ES-I3 (cell line): ENCODE measurements around the gene SNX24.
"Not testable (repeated sequence)": the region's sequence is repeated elsewhere in the genome, so short reads cannot be mapped to it uniquely, and the experiment has no call there.

ENCODE experiments used
- H3K36me3 ChIP-seq: 2 replicates; pipeline ENCODE4 v1.6.1; 2013; ENCODE audit warnings: mild to moderate bottlenecking, low read length, control low read depth, moderate library complexity; ENCODE audit not compliant: insufficient read depth
- H3K4me1 ChIP-seq: 2 replicates; pipeline ENCODE4 v1.6.1; 2013; ENCODE audit warnings: mild to moderate bottlenecking, control low read depth, low read length; ENCODE audit not compliant: insufficient read depth
- H3K9ac ChIP-seq: 2 replicates; pipeline ENCODE4 v1.6.1; 2013; ENCODE audit warnings: low read depth, mild to moderate bottlenecking, low read length, moderate library complexity
- H3K9me3 ChIP-seq: 2 replicates; pipeline ENCODE4 v1.6.1; 2013; ENCODE audit warnings: mild to moderate bottlenecking, low read length, moderate library complexity; ENCODE audit not compliant: control insufficient read depth, insufficient read depth

The SNX24 gene

DNA sequence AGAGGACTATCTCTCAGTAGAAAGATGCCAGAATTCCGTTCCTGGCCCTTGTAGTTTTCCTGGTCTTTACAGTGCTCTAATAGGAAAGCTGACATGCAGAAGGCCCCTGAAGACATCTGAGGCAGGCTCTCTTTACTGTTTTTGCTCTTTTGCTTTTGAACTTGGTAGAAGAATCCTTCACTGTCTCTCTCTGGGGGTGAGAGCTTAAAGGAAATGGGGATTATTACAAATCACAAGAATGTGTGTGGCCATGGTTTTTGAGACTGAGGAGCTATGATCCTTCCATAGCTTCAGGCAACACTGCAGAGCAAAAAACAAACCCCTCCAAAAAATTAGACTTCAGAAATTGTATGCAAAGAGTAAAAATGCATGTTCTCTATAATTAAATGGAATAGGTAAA is 102.0 kb downstream of the SNX24 start:
- no peak overlapping the region for H3K9ac ChIP-seq
- no peaks in the 10 kb centered on the region for H3K36me3 ChIP-seq
- no peaks in the 10 kb centered on the region; the same call in 1 of the 2 replicates for H3K4me1 ChIP-seq
- no peaks in the 10 kb centered on the region for H3K9me3 ChIP-seq

DNA sequence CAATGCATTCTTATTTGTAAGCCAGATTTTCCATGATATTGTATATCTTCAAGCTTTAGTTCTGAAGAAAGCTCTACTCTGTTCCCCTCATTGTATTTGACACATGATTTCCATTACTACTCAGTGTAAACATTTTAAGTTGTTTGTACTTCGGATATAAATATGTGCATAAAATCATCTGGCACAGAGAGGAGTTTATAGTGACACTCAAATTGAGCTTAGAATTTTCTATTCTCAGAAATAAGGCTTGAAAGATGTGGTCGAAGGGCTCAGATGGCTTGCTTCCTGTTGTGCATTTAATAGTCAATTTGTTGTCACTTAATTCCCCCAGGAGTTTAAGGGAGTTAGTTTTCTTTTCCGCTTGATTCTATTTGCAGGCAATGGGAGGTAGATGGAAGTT is 102.4 kb downstream of the SNX24 start:
- Histone ChIP-seq H3K9ac (no peak overlapping the region), H3K4me1 (no peaks in the 10 kb centered on the region; the same call in 1 of the 2 replicates), H3K36me3 (no peaks in the 10 kb centered on the region), H3K9me3 (no peaks in the 10 kb centered on the region)

DNA sequence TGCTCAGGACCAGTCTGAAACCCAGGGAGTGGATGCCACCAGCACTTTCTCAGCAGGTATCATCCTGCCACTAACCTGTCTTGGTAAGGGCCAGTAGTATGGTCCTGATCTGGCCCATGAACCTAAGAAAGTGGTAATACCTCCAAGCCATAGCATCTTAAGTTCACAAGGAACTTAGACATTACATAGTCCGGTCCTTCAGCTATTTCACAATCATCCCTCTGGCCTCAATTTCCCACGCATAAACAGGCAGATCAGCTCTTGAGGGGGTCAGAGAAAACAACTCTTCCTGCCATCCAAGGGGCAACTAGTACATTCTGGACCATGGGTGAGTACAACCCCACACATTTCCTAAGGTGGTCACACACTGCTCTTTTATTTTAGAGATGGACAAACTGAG is 102.9 kb downstream of the SNX24 start:
- H3K9me3 ChIP-seq, result no peaks in the 10 kb centered on the region
- H3K9ac ChIP-seq, result no peak overlapping the region
- H3K4me1 ChIP-seq, result no peaks in the 10 kb centered on the region
- no peaks in the 10 kb centered on the region for H3K36me3 ChIP-seq

DNA sequence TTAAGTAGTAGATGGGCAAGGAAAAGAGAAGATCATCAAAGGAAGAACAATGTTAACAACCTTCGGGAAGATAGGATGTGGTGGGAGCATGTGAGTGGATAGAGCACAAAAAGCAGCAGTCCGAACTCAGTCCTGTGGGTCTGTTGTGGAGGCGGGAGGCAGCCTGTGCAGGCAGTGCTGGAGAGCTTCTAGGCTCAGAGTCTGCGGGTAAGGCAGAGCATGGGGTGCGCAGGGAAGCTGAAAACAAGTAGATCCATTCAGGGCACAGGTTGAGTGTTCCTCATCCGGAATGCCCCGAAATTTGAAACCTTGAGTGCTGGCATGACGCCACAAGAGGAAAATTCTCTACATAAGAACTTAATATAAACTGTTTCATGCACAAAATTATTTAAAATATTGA is 106.2 kb downstream of the SNX24 start:
- no peaks in the 10 kb centered on the region for H3K4me1 ChIP-seq
- no peaks in the 10 kb centered on the region for H3K36me3 ChIP-seq
- H3K9ac ChIP-seq, result no peak overlapping the region
- no peaks in the 10 kb centered on the region for H3K9me3 ChIP-seq

DNA sequence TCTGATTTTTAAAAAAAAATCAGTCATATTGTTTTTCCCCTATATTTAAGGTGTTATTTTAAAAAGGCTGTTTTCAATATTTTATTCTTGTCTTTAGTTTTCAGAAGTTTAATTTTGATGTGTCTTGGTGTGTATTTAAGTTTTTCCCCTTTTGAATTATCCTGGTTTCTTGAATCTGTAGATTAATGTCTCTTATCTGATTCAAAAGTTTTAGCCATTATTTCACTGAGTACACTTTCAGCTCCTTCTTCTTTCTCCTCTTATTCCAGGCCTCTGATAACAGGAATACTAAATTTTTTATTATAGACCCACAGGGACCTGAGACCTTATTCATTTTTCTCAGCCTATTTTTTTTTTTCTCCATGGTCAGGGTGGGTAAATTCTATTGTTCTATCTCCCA is 109.3 kb downstream of the SNX24 start:
- Histone ChIP-seq H3K4me1 (peaks cover 4% of the 10 kb centered on the region; the same call in 1 of the 2 replicates), H3K36me3 (no peaks in the 10 kb centered on the region), H3K9me3 (no peaks in the 10 kb centered on the region), H3K9ac (no peak overlapping the region)

DNA sequence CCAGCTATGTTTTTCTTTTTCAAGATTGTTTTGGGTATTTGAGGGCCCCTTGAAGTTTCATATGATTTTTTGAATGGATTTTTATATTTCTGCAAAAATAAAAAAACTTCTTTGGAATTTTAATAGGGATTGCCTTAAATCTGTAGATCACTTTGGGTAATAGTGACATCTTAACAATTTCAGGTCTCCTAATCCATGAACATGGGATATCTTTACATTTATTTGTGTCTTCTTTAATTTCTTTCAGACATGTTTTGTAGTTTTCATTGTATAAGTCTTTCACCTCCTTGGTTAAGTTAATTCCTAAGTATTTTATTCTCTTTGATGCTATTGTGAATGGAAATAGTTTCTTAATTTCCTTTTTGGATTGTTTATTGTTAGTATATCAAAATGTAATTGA is 112.0 kb downstream of the SNX24 start:
- H3K4me1 ChIP-seq, result peaks cover 10% of the 10 kb centered on the region; the same call in 1 of the 2 replicates
- H3K36me3 ChIP-seq, result no peaks in the 10 kb centered on the region
- no peak overlapping the region for H3K9ac ChIP-seq
- H3K9me3 ChIP-seq, result no peaks in the 10 kb centered on the region

DNA sequence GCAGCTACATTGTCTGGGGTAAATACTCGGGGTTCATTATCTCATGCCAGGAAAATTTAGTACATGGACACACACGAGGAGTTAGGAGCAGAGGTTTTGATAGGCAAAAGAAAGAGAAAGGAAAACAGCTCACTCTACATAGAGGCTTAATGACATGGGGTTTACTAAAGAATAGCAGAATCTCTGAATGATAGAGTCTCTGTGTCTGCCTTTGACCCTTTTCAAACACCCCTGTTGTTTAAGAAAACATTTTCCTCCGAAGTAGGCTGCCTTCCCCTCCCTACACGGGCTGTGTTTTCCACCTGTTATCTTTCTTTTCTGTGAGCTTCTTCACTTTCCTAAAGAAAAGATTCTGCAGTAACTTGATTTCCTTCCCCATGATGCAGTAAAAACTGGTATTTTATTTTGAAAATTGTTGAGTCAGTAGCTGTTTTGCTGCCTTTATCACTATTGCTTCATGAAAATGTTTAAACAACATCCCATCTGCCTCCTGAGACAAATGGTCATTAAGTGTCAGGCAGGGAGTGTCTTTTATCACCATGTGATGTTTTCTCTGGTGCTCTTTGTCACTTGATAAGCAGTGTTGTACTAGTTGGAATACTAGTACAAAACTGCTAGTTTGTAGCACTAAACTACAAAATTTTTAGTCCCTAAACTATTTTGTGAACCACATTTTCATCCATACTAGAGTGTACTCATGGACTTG is 114.5 kb downstream of the SNX24 start:
- Histone ChIP-seq H3K9ac (no peak overlapping the region), H3K9me3 (no peaks in the 10 kb centered on the region)

DNA sequence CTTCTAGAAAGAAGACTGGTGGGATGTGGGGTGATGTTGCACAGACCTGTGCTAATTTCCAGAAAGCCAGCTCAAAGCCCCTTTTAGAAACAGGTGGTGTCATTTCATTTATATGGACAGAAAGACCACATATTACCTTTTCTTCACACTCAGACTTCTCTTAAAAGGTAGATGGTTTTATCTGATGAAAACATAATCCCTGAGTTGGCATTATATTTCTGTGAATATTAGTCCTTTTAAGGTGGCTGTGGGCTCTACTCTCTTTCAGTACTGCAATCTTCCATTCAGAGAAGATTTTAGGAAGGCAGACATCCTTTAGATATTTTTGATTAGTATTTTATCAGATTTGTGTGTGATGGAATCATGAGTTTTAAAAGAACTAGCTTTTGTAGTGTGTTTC is 117.9 kb downstream of the SNX24 start:
- Histone ChIP-seq H3K4me1 (peaks cover 10% of the 10 kb centered on the region; the same call in 1 of the 2 replicates), H3K9me3 (no peaks in the 10 kb centered on the region), H3K36me3 (no peaks in the 10 kb centered on the region), H3K9ac (no peak overlapping the region)

More for the DNA sequence above, 114.5 kb downstream of the SNX24 start:
- no peaks in the 10 kb centered on the region for H3K36me3 ChIP-seq
- H3K4me1 ChIP-seq, result peaks cover 10% of the 10 kb centered on the region; the same call in 1 of the 2 replicates

DNA sequence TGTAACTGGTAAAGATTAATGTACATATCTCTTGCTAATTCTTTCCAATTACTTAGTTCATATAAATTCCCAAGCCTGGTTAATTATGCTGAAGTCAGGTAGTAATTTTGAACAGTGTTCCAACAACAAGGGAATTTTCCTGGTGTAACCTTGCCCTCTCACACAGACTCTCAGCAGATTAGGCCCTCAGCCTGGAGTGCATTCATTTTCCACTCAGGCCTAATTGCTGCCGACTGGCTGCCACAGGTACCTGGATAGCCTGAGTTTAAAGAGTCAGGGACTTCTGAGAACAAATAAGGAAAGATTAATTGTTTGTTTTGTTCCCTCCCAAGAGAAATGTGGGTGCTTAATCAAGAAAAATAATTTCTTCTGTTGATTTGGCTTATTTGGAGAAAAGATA is 119.7 kb downstream of the SNX24 start:
- Histone ChIP-seq H3K9me3 (no peaks in the 10 kb centered on the region), H3K36me3 (no peaks in the 10 kb centered on the region), H3K9ac (no peak overlapping the region), H3K4me1 (peaks cover 2% of the 10 kb centered on the region; the same call in 1 of the 2 replicates)

DNA sequence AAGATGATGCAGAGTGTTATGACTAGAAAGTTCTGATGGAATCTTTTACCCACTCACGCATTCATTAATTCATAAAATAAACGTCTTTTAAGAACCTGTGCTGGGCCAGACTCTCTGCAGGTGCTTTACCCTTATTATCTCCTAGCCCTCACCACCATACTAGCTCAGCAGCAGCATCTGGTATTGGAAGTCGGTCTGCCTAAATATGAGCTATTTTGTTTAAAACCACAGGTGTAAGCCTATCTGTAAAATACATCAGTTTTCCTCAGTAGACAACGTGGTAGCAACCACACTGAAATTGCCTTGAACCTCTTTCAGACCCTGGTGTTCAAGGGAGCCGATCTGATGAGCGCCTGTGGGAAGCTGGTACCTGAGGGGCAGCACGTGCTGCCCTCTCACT is 121.7 kb downstream of the SNX24 start:
- no peaks in the 10 kb centered on the region for H3K4me1 ChIP-seq
- no peaks in the 10 kb centered on the region for H3K36me3 ChIP-seq
- H3K9me3 ChIP-seq, result no peaks in the 10 kb centered on the region
- no peak overlapping the region for H3K9ac ChIP-seq

DNA sequence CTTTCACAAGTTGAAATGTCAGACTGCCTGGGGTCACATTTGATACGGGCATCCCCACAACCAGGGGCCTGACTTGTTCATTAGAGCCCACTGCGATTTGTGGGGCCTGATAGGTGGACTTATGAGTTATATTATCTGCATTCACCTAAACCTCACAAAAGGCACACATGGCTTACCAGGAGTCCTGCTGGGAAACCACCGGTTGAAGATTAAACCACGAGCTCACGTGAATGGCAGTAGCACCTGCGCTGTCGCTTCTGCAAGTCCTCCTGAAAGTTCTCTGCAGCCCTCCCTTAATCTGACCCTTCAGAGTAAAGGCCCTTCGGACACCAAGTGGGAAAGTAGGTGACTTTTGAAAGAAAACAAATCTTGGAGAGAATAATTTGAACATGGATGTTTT is 122.2 kb downstream of the SNX24 start:
- Histone ChIP-seq H3K9ac (no peak overlapping the region), H3K9me3 (no peaks in the 10 kb centered on the region), H3K4me1 (no peaks in the 10 kb centered on the region), H3K36me3 (no peaks in the 10 kb centered on the region)

DNA sequence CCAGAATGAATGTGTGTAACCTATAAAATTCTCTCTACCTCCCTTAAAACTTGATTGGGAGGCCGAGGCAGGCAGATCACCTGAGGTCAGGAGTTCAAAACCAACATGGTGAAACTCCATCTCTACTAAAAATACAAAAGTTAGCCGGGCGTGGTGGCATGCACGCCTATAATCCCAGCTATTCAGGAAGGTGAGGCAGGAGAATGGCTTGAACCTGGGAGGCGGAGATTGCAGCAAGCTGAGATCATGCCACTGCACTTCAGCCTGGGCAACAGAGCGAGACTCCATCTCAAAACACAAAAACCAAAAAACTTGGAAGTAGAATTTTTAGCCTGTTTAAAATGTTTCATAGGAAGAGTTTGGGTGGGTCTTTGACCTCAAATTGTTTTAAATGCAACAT is 122.6 kb downstream of the SNX24 start:
- not testable (repeated sequence) for H3K36me3 ChIP-seq, H3K9me3 ChIP-seq, H3K9ac ChIP-seq, H3K4me1 ChIP-seq

DNA sequence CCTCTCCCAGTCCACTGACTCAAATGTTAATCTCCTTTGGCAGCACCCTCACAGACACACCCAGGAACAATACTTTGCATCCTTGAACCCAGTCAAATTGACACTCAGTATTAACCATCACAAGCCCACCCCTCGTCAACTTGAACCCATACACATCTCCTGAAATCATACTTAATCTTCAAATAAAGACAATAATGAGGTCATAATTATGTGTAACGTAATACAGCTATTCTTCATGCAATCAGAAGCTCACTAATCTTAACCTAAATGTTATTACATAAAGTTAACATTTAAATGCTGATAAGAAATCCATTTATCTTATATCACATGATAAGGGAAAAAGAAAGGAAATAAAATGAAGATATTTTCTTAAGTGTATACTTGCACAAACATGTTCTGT is 125.9 kb downstream of the SNX24 start:
- Histone ChIP-seq H3K9me3 (no peaks in the 10 kb centered on the region), H3K36me3 (no peaks in the 10 kb centered on the region), H3K9ac (no peak overlapping the region), H3K4me1 (no peaks in the 10 kb centered on the region)

DNA sequence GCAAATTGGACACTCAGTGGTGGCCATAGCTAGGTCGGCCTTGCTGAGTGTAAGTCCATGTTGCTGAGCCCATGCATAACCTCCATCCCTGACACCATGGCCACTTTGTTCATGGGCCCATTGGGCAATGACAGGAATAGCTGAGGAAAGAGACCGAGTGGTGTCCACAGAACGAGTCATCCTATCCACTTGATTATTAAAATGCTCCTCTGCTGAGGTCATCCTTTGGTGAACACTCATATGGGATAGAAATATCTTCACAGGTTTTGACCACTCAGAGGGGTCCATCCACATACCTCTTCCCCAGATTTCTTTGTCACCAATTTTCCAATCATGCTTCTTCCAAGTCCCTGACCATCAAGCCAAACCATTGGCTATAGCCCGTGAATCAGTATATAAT is 127.5 kb downstream of the SNX24 start:
- Histone ChIP-seq H3K36me3 (no peaks in the 10 kb centered on the region), H3K9me3 (no peaks in the 10 kb centered on the region), H3K4me1 (no peaks in the 10 kb centered on the region), H3K9ac (no peak overlapping the region)

DNA sequence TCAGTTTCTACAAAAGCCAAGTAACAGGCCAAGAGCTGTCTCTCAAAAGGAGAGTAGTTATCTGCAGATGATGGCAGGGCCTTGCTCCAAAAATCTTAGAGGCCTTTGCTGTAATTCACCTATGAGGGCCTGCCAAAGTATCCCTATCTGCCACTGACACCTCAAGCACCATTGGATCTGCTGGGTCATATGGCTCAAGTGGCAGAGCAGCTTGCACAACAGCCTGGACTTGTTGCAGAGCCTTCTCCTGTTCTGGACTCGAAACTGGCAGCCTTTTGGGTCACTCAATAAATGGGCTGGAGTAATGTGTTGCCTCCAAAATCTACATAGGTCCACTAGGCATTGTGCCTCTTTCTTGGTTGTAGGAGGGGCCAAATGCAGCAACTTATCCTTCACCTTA is 128.3 kb downstream of the SNX24 start:
- H3K9ac ChIP-seq, H3K9me3 ChIP-seq, H3K36me3 ChIP-seq, H3K4me1 ChIP-seq: not testable (repeated sequence)

DNA sequence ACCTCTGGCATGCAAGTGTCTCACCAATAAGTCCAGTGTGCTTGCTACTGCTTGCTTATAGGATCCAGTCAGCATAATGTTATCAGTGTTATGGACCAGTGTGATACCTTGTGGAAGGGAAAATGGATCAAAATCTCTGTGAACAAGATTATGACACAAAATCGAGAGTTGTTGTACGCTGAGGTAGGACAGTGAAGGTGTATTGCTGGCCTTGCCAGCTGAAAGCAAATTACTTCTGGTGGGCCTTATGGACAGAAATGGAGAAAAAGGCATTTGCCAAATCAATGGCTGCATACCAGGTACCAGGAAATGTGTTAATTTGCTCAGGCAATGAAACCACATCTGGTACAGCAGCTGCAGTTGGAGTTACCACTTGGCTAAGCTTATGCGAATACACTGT is 128.8 kb downstream of the SNX24 start:
- H3K9me3 ChIP-seq, H3K36me3 ChIP-seq, H3K9ac ChIP-seq, H3K4me1 ChIP-seq: not testable (repeated sequence)
